HG02588 (cell line): ENCODE results near the gene ATXN7L1.

ENCODE experiments used
- ATAC-seq: cut with Tn5 transposase; IDR thresholded peaks from one replicate; pipeline ENCODE4 v1.9.1; 2021; ENCODE audit warnings: mild to moderate bottlenecking, moderate library complexity; ENCODE audit not compliant: unreplicated experiment

ATXN7L1 gene

GRCh38 chr7:105652359-105652993, 223.9 kb downstream of the ATXN7L1 start:
- peak; percentile 87 for ATAC-seq

- no peak for ATAC-seq
Observed at GRCh38 chr7:105651798-105652197, 224.6 kb downstream of the ATXN7L1 start.

- ATAC-seq: no peak
Observed at GRCh38 chr7:105650382-105650970, 225.9 kb downstream of the ATXN7L1 start.

- ATAC-seq: no peak
Observed at GRCh38 chr7:105649727-105650381, 226.5 kb downstream of the ATXN7L1 start.

GRCh38 chr7:105648561-105649401, 227.6 kb downstream of the ATXN7L1 start:
- ATAC-seq: no peak

GRCh38 chr7:105647591-105647990, 228.8 kb downstream of the ATXN7L1 start:
- no peak for ATAC-seq

GRCh38 chr7:105644937-105645336, 231.5 kb downstream of the ATXN7L1 start:
- no peak for ATAC-seq

GRCh38 chr7:105643851-105644250, 232.5 kb downstream of the ATXN7L1 start:
- no peak for ATAC-seq

- ATAC-seq: no peak
Observed at GRCh38 chr7:105643384-105643783, 233.0 kb downstream of the ATXN7L1 start.

GRCh38 chr7:105642264-105642663, 234.1 kb downstream of the ATXN7L1 start:
- no peak for ATAC-seq

- no peak for ATAC-seq
Observed at GRCh38 chr7:105640956-105641810, 235.2 kb downstream of the ATXN7L1 start.

- ATAC-seq: no peak
Observed at GRCh38 chr7:105639667-105640493, 236.5 kb downstream of the ATXN7L1 start.

- ATAC-seq: no peak
Observed at GRCh38 chr7:105638902-105639495, 237.4 kb downstream of the ATXN7L1 start.

GRCh38 chr7:105638334-105638733, 238.1 kb downstream of the ATXN7L1 start:
- no peak for ATAC-seq

- ATAC-seq: no peak
Observed at GRCh38 chr7:105637755-105638154, 238.6 kb downstream of the ATXN7L1 start.

GRCh38 chr7:105636982-105637381, 239.4 kb downstream of the ATXN7L1 start:
- ATAC-seq: no peak

- no peak for ATAC-seq
Observed at GRCh38 chr7:105635197-105635596, 241.2 kb downstream of the ATXN7L1 start.

GRCh38 chr7:105625986-105626385, 250.4 kb downstream of the ATXN7L1 start:
- ATAC-seq: no peak

GRCh38 chr7:105623906-105624305, 252.5 kb downstream of the ATXN7L1 start:
- no peak for ATAC-seq
